GM06990 (cell line): ENCODE data around the gene CD300LD.

Experiments
- DNase-seq: peaks from one replicate; pipeline ENCODE4 v3.0.0-alpha.2; 2011; ENCODE audit not compliant: insufficient read length; ENCODE audit errors: extremely low read depth
- H3K27me3 ChIP-seq: replicated peaks from 2 replicates; pipeline ENCODE4 v1.6.0; 2011; ENCODE audit warnings: low read length; ENCODE audit not compliant: control insufficient read depth, insufficient read depth
- H3K36me3 ChIP-seq: 2 replicates; pipeline ENCODE4 v1.5.1; 2011; ENCODE audit warnings: low read length; ENCODE audit not compliant: control insufficient read depth, insufficient read depth
- H3K4me3 ChIP-seq: replicated peaks from 2 replicates; pipeline ENCODE4 v1.5.1; 2011; ENCODE audit warnings: low read depth, mild to moderate bottlenecking, control low read depth, low read length
- CTCF ChIP-seq: IDR thresholded peaks from 2 replicates; pipeline ENCODE4 v1.5.1; 2011; ENCODE audit warnings: low read length, control low read depth, mild to moderate bottlenecking, inconsistent platforms; ENCODE audit not compliant: insufficient read depth, poor library complexity, severe bottlenecking

CD300LD gene

GRCh38 chr17:74624131-74624530, 32.0 kb upstream of the CD300LD start:
- H3K36me3 ChIP-seq = no peaks in the 10 kb centered on the region

GRCh38 chr17:74623693-74624093, 31.6 kb upstream of the CD300LD start, which contains the start of gene CD300E:
Gene CD300E (minus strand): TSS chr17:74623738. CDS start chr17:74623621, 117 bp downstream.
- Histone ChIP-seq H3K27me3 (no peaks in the 10 kb centered on the region; the same call in none of the 2 replicates), H3K36me3 (no peaks in the 10 kb centered on the region), H3K4me3 (no peak within 1 kb of the TSS)
- DNase-seq = no peak
- no peak for TF ChIP-seq CTCF

More at GRCh38 chr17:74624131-74624530, 32.0 kb upstream of the CD300LD start:
- Histone ChIP-seq H3K4me3 (no peak overlapping the region), H3K27me3 (no peaks in the 10 kb centered on the region; the same call in none of the 2 replicates)
- no peak for TF ChIP-seq CTCF
- DNase-seq = no peak

- Histone ChIP-seq H3K27me3 (no peaks in the 10 kb centered on the region; the same call in none of the 2 replicates), H3K4me3 (no peak overlapping the region), H3K36me3 (no peaks in the 10 kb centered on the region)
- TF ChIP-seq CTCF = no peak
- DNase-seq = no peak
These were observed 27.1 kb upstream of the CD300LD start for GRCh38 chr17:74619077-74619673.

GRCh38 chr17:74618451-74618850, 26.4 kb upstream of the CD300LD start:
- no peak for TF ChIP-seq CTCF
- Histone ChIP-seq H3K4me3 (no peak overlapping the region), H3K36me3 (no peaks in the 10 kb centered on the region), H3K27me3 (no peaks in the 10 kb centered on the region; the same call in none of the 2 replicates)
- DNase-seq = no peak

- no peak for DNase-seq
- H3K36me3 ChIP-seq = no peaks in the 10 kb centered on the region
- no peaks in the 10 kb centered on the region; the same call in none of the 2 replicates for H3K27me3 ChIP-seq
- no peak for TF ChIP-seq CTCF
- no peak overlapping the region for H3K4me3 ChIP-seq
These were observed 24.6 kb upstream of the CD300LD start for GRCh38 chr17:74616696-74617095.
